Tibial nerve (tissue), 4 donors: ENCODE results near the gene OR52W1. TPM values are rescaled to one million over a fixed set of nuclear protein-coding genes. Genes with fewer than 3 reads are reported as not detected.

ENCODE experiments used
- DNase-seq, 2 donors: peaks; one replicate each; pipeline ENCODE4 v3.0.0-alpha.2; 2019; ENCODE audit warnings: low spot score in 2 of 2
- H3K27ac ChIP-seq, 4 donors: fragments of 200-600 bp; sonication (generic) in 3 of 4; one replicate each; pipeline ENCODE4 v1.5.1; 2017 to 2019; ENCODE audit warnings: mild to moderate bottlenecking in 1 of 4
- H3K27me3 ChIP-seq, 2 donors: fragments of 200-600 bp; sonication (generic) in 1 of 2; one replicate each; pipeline versions ENCODE4 v1.5.1 to v1.6.0; 2017 to 2019
- H3K36me3 ChIP-seq, 3 donors: fragments of 200-600 bp; sonication (generic); one replicate each; pipeline ENCODE4 v1.5.1; 2018 to 2019
- H3K4me1 ChIP-seq, 4 donors: fragments of 200-600 bp; sonication (generic) in 3 of 4; one replicate each; pipeline ENCODE4 v1.5.1; 2017 to 2019
- H3K4me3 ChIP-seq, 4 donors: fragments of 200-600 bp; sonication (generic) in 3 of 4; one replicate each; pipeline ENCODE4 v1.5.1; 2017 to 2019; ENCODE audit warnings: mild to moderate bottlenecking in 1 of 4, moderate library complexity in 1 of 4
- H3K9me3 ChIP-seq, 4 donors: fragments of 200-600 bp; sonication (generic) in 3 of 4; one replicate each; pipeline ENCODE4 v1.5.1; 2017 to 2019
- CTCF ChIP-seq, 5 experiments: fragments of 200-600 bp in 3 of 5; fragments of 450-650 bp in 2 of 5; sonication (generic) in 3 of 5; IDR thresholded peaks; one replicate each; pipeline ENCODE4 v1.5.1; 2016 to 2019; ENCODE audit warnings: antibody characterized with exemption in 5 of 5, mild to moderate bottlenecking in 3 of 5, moderate library complexity in 2 of 5
- EP300 ChIP-seq, 2 donors: sonication (generic); formaldehyde crosslinking; IDR thresholded peaks; one replicate each; pipeline ENCODE4 v1.6.1; 2017; ENCODE audit warnings: antibody characterized with exemption in 2 of 2, mild to moderate bottlenecking in 1 of 2
- POLR2A ChIP-seq, 2 donors: fragments of 450-650 bp; IDR thresholded peaks; one replicate each; pipeline ENCODE4 v1.6.1; 2017; ENCODE audit warnings: antibody characterized with exemption in 2 of 2, mild to moderate bottlenecking in 2 of 2, moderate library complexity in 2 of 2
- WGBS, 2 donors: methylation state at CpG; one replicate each; pipeline ENCODE4 v1.1.5; 2018; 5-methylcytosine and 5-hydroxymethylcytosine counted together
- total RNA-seq, 4 donors: library from RNA; depleted of rRNA; stranded (reverse); fragments of >200 nt; gene quantifications; one replicate each; pipeline ENCODE4 v1.1.0, GENCODE V29; 2016

Gene OR52W1
- total RNA-seq, 4 donors from 2014 or later = not detected

GRCh38 chr11:6225024-6225423, 26.0 kb downstream of the OR52W1 start:
- 43 to 68% methylated on average over 1 of the region's 1 CpG for WGBS, 2 donors
- no peaks in the 10 kb centered on the region for H3K9me3 ChIP-seq
- no peak overlapping the region for H3K27ac ChIP-seq
- no peaks in the 10 kb centered on the region for H3K27me3 ChIP-seq
- TF ChIP-seq POLR2A (IDR thresholded peaks at IDR 0.05) = no peak
- TF ChIP-seq EP300 (IDR thresholded peaks at IDR 0.05) = no peak
- TF ChIP-seq CTCF (IDR thresholded peaks at IDR 0.05) = no peak
- peaks cover 0 to 22% (median 0%) of the 10 kb centered on the region in 4 donors for H3K4me1 ChIP-seq
- H3K36me3 ChIP-seq = peaks cover 0 to 52% (median 3%) of the 10 kb centered on the region in 3 donors
- H3K4me3 ChIP-seq = no peak overlapping the region
- no peak for DNase-seq

- WGBS, 2 donors = 64 to 72% methylated on average over 2 of the region's 2 CpGs
- H3K9me3 ChIP-seq = no peaks in the 10 kb centered on the region
- peaks cover 0 to 31% (median 0%) of the 10 kb centered on the region in 4 donors for H3K4me1 ChIP-seq
Measured at GRCh38 chr11:6225896-6226295, 26.9 kb downstream of the OR52W1 start.

GRCh38 chr11:6228520-6228919, 29.5 kb downstream of the OR52W1 start:
- TF ChIP-seq CTCF (IDR thresholded peaks at IDR 0.05) = no peak
- no peak for TF ChIP-seq POLR2A (IDR thresholded peaks at IDR 0.05)
- no peak for TF ChIP-seq EP300 (IDR thresholded peaks at IDR 0.05)
- Histone ChIP-seq H3K27me3 (no peaks in the 10 kb centered on the region), H3K4me1 (peaks cover 0 to 42% (median 8%) of the 10 kb centered on the region in 4 donors), H3K4me3 (no peak overlapping the region), H3K36me3 (peaks cover 0 to 20% (median 0%) of the 10 kb centered on the region in 3 donors), H3K9me3 (no peaks in the 10 kb centered on the region), H3K27ac (no peak overlapping the region)
- DNase-seq = no peak
- 49 to 79% methylated on average over 3 of the region's 3 CpGs for WGBS, 2 donors

More at GRCh38 chr11:6225896-6226295, 26.9 kb downstream of the OR52W1 start:
- H3K4me3 ChIP-seq = no peak overlapping the region
- no peak for DNase-seq
- peaks cover 0 to 43% (median 3%) of the 10 kb centered on the region in 3 donors for H3K36me3 ChIP-seq
- no peaks in the 10 kb centered on the region for H3K27me3 ChIP-seq
- no peak for TF ChIP-seq EP300 (IDR thresholded peaks at IDR 0.05)
- no peak overlapping the region for H3K27ac ChIP-seq

- TF ChIP-seq CTCF (IDR thresholded peaks at IDR 0.05) (no peak), EP300 (IDR thresholded peaks at IDR 0.05) (no peak), POLR2A (IDR thresholded peaks at IDR 0.05) (no peak)
- Histone ChIP-seq H3K36me3 (peaks cover 0 to 7% (median 0%) of the 10 kb centered on the region in 3 donors), H3K27ac (peak overlapping the region in 1 of 4 donors; percentile 38), H3K27me3 (no peaks in the 10 kb centered on the region), H3K9me3 (no peaks in the 10 kb centered on the region), H3K4me3 (no peak overlapping the region), H3K4me1 (peaks cover 0 to 46% (median 10%) of the 10 kb centered on the region in 4 donors)
- WGBS, 2 donors = 71 to 82% methylated on average over 2 of the region's 2 CpGs
- no peak for DNase-seq
Measured at GRCh38 chr11:6229911-6230310, 30.9 kb downstream of the OR52W1 start.

- Histone ChIP-seq H3K27me3 (no peaks in the 10 kb centered on the region), H3K4me1 (peaks cover 0 to 28% (median 10%) of the 10 kb centered on the region in 4 donors), H3K4me3 (no peak overlapping the region), H3K36me3 (peaks cover 0 to 7% (median 0%) of the 10 kb centered on the region in 3 donors), H3K27ac (no peak overlapping the region), H3K9me3 (no peaks in the 10 kb centered on the region)
- TF ChIP-seq POLR2A (IDR thresholded peaks at IDR 0.05) (no peak), CTCF (IDR thresholded peaks at IDR 0.05) (no peak), EP300 (IDR thresholded peaks at IDR 0.05) (no peak)
- DNase-seq = no peak
Measured at GRCh38 chr11:6232899-6233298, 33.9 kb downstream of the OR52W1 start.

- Histone ChIP-seq H3K4me3 (peak overlapping the region; percentile 46 to 78 (median 75)), H3K4me1 (peaks cover 0 to 28% (median 10%) of the 10 kb centered on the region in 4 donors), H3K27ac (peak overlapping the region; percentile 71 to 92 (median 86)), H3K27me3 (no peaks in the 10 kb centered on the region), H3K9me3 (no peaks in the 10 kb centered on the region), H3K36me3 (no peaks in the 10 kb centered on the region)
- no peak for DNase-seq
- no peak for TF ChIP-seq CTCF (IDR thresholded peaks at IDR 0.05)
- WGBS, 2 donors = 1 to 3% methylated on average over 10 of the region's 10 CpGs
Measured at GRCh38 chr11:6233984-6234386, 35.0 kb downstream of the OR52W1 start.
